Activated naive CD4-positive, alpha-beta T cell treated with anti-CD3 and anti-CD28 coated beads, Interleukin-2, amount 10 ng/mL, durations not matched to agents 7 days and 5 days (primary cell): ENCODE measurements around the gene NTM.

Experiments used
- CTCF ChIA-PET: fragments of 350-600 bp; sonication (Branson Sonifier 250); formaldehyde crosslinking; loops from one replicate; lab custom pipeline; 2021; ENCODE audit warnings: antibody characterized with exemption; lab: Charles Lee
- DNase-seq: peaks from one replicate; pipeline ENCODE4 v3.0.0-alpha.2; 2020
- H3K27ac Mint-ChIP-seq: one replicate; pipeline ENCODE4 v1.8.0; 2021; ENCODE audit warnings: mild to moderate bottlenecking, moderate library complexity, mixed read lengths
- H3K27me3 Mint-ChIP-seq: one replicate; pipeline ENCODE4 v1.8.0; 2021; ENCODE audit warnings: mild to moderate bottlenecking, mixed read lengths
- H3K36me3 Mint-ChIP-seq: one replicate; pipeline ENCODE4 v1.8.0; 2021; ENCODE audit warnings: mixed read lengths
- H3K4me1 Mint-ChIP-seq: one replicate; pipeline ENCODE4 v1.8.0; 2021; ENCODE audit warnings: mixed read lengths
- H3K4me3 Mint-ChIP-seq: one replicate; pipeline ENCODE4 v1.8.0; 2021; ENCODE audit warnings: mild to moderate bottlenecking, moderate library complexity, mixed read lengths
- H3K9me3 Mint-ChIP-seq: one replicate; pipeline ENCODE4 v1.8.0; 2021; ENCODE audit warnings: mixed read lengths

The NTM gene

GRCh38 chr11:131579932-131580387 is 209.5 kb downstream of the NTM start:
- H3K4me1 Mint-ChIP-seq: no peaks in the 10 kb centered on the region
- no peaks in the 10 kb centered on the region for H3K27me3 Mint-ChIP-seq
- DNase-seq: no peak
- no peak overlapping the region for H3K27ac Mint-ChIP-seq
- CTCF ChIA-PET: interaction anchor here (1.0 to 1.1 kb wide), 2 partner anchors 14 to 94 kb away, joined by 3 read pairs; no protein-coding TSS in a partner anchor
- H3K9me3 Mint-ChIP-seq: peaks cover 4% of the 10 kb centered on the region
- H3K4me3 Mint-ChIP-seq: no peak overlapping the region
- no peaks in the 10 kb centered on the region for H3K36me3 Mint-ChIP-seq

- Mint-ChIP-seq H3K9me3 (peaks cover 4% of the 10 kb centered on the region), H3K4me1 (no peaks in the 10 kb centered on the region), H3K27ac (no peak overlapping the region), H3K36me3 (no peaks in the 10 kb centered on the region), H3K27me3 (no peaks in the 10 kb centered on the region), H3K4me3 (no peak overlapping the region)
- DNase-seq: no peak
- CTCF ChIA-PET: no interaction called here
These were observed 210.1 kb downstream of the NTM start for GRCh38 chr11:131580476-131580875.

GRCh38 chr11:131581046-131581445 is 210.6 kb downstream of the NTM start:
- Mint-ChIP-seq H3K9me3 (peaks cover 4% of the 10 kb centered on the region), H3K4me3 (no peak overlapping the region), H3K4me1 (no peaks in the 10 kb centered on the region), H3K27ac (no peak overlapping the region), H3K27me3 (no peaks in the 10 kb centered on the region), H3K36me3 (no peaks in the 10 kb centered on the region)
- DNase-seq: no peak
- CTCF ChIA-PET: no interaction called here

- Mint-ChIP-seq H3K4me1 (no peaks in the 10 kb centered on the region), H3K27me3 (no peaks in the 10 kb centered on the region), H3K9me3 (peaks cover 4% of the 10 kb centered on the region), H3K4me3 (no peak overlapping the region), H3K36me3 (no peaks in the 10 kb centered on the region), H3K27ac (no peak overlapping the region)
- DNase-seq: no peak
- CTCF ChIA-PET: no interaction called here
These were observed 211.7 kb downstream of the NTM start for GRCh38 chr11:131582021-131582525.

- Mint-ChIP-seq H3K27me3 (no peaks in the 10 kb centered on the region), H3K36me3 (no peaks in the 10 kb centered on the region), H3K27ac (no peak overlapping the region), H3K9me3 (peaks cover 6% of the 10 kb centered on the region), H3K4me1 (no peaks in the 10 kb centered on the region), H3K4me3 (no peak overlapping the region)
- CTCF ChIA-PET: no interaction called here
- DNase-seq: no peak
These were observed 213.0 kb downstream of the NTM start for GRCh38 chr11:131583421-131583820.

GRCh38 chr11:131583938-131584337 is 213.5 kb downstream of the NTM start:
- no peak overlapping the region for H3K27ac Mint-ChIP-seq
- peaks cover 6% of the 10 kb centered on the region for H3K9me3 Mint-ChIP-seq
- no peak overlapping the region for H3K4me3 Mint-ChIP-seq
- H3K27me3 Mint-ChIP-seq: no peaks in the 10 kb centered on the region
- CTCF ChIA-PET: no interaction called here
- DNase-seq: no peak
- no peaks in the 10 kb centered on the region for H3K4me1 Mint-ChIP-seq
- H3K36me3 Mint-ChIP-seq: no peaks in the 10 kb centered on the region

GRCh38 chr11:131584785-131585592 is 214.6 kb downstream of the NTM start:
- DNase-seq: no peak
- no peaks in the 10 kb centered on the region for H3K36me3 Mint-ChIP-seq
- peaks cover 6% of the 10 kb centered on the region for H3K9me3 Mint-ChIP-seq
- H3K27me3 Mint-ChIP-seq: no peaks in the 10 kb centered on the region
- no peaks in the 10 kb centered on the region for H3K4me1 Mint-ChIP-seq
- H3K27ac Mint-ChIP-seq: no peak overlapping the region
- CTCF ChIA-PET: no interaction called here
- H3K4me3 Mint-ChIP-seq: no peak overlapping the region

- no peak for DNase-seq
- no peaks in the 10 kb centered on the region for H3K4me1 Mint-ChIP-seq
- no peak overlapping the region for H3K4me3 Mint-ChIP-seq
- H3K36me3 Mint-ChIP-seq: no peaks in the 10 kb centered on the region
- CTCF ChIA-PET: no interaction called here
- H3K27ac Mint-ChIP-seq: no peak overlapping the region
- no peaks in the 10 kb centered on the region for H3K27me3 Mint-ChIP-seq
- H3K9me3 Mint-ChIP-seq: peaks cover 6% of the 10 kb centered on the region
These were observed 217.6 kb downstream of the NTM start for GRCh38 chr11:131588057-131588456.

GRCh38 chr11:131591051-131591461 is 220.6 kb downstream of the NTM start:
- Mint-ChIP-seq H3K4me1 (no peaks in the 10 kb centered on the region), H3K27ac (no peak overlapping the region), H3K27me3 (no peaks in the 10 kb centered on the region), H3K4me3 (no peak overlapping the region), H3K36me3 (no peaks in the 10 kb centered on the region), H3K9me3 (peaks cover 2% of the 10 kb centered on the region)
- no peak for DNase-seq
- CTCF ChIA-PET: no interaction called here

- Mint-ChIP-seq H3K4me3 (no peak overlapping the region), H3K4me1 (no peaks in the 10 kb centered on the region), H3K36me3 (no peaks in the 10 kb centered on the region), H3K27ac (no peak overlapping the region), H3K9me3 (peaks cover 2% of the 10 kb centered on the region), H3K27me3 (no peaks in the 10 kb centered on the region)
- no peak for DNase-seq
- CTCF ChIA-PET: no interaction called here
These were observed 221.7 kb downstream of the NTM start for GRCh38 chr11:131592152-131592551.

- Mint-ChIP-seq H3K27me3 (no peaks in the 10 kb centered on the region), H3K4me1 (no peaks in the 10 kb centered on the region), H3K4me3 (no peak overlapping the region), H3K9me3 (peaks cover under 1% of the 10 kb centered on the region), H3K36me3 (no peaks in the 10 kb centered on the region), H3K27ac (no peak overlapping the region)
- CTCF ChIA-PET: no interaction called here
- no peak for DNase-seq
These were observed 222.3 kb downstream of the NTM start for GRCh38 chr11:131592734-131593133.

- Mint-ChIP-seq H3K4me3 (no peak overlapping the region), H3K27ac (no peak overlapping the region), H3K36me3 (no peaks in the 10 kb centered on the region), H3K9me3 (no peaks in the 10 kb centered on the region), H3K4me1 (no peaks in the 10 kb centered on the region), H3K27me3 (no peaks in the 10 kb centered on the region)
- CTCF ChIA-PET: interaction anchor here (0.7 kb wide), 1 partner anchor 14 kb away, joined by 3 read pairs; no protein-coding TSS in a partner anchor
- DNase-seq: no peak
These were observed 222.9 kb downstream of the NTM start for GRCh38 chr11:131593301-131593700.

GRCh38 chr11:131595797-131596196 is 225.4 kb downstream of the NTM start:
- Mint-ChIP-seq H3K4me3 (no peak overlapping the region), H3K27me3 (no peaks in the 10 kb centered on the region), H3K27ac (no peak overlapping the region), H3K4me1 (no peaks in the 10 kb centered on the region), H3K36me3 (no peaks in the 10 kb centered on the region), H3K9me3 (no peaks in the 10 kb centered on the region)
- DNase-seq: no peak
- CTCF ChIA-PET: interaction anchor here (0.7 kb wide), 1 partner anchor 19 kb away, joined by 3 read pairs; no protein-coding TSS in a partner anchor

- H3K9me3 Mint-ChIP-seq: no peaks in the 10 kb centered on the region
- H3K4me3 Mint-ChIP-seq: no peak overlapping the region
- no peaks in the 10 kb centered on the region for H3K36me3 Mint-ChIP-seq
- no peak overlapping the region for H3K27ac Mint-ChIP-seq
- H3K27me3 Mint-ChIP-seq: no peaks in the 10 kb centered on the region
- H3K4me1 Mint-ChIP-seq: no peaks in the 10 kb centered on the region
- no peak for DNase-seq
- CTCF ChIA-PET: interaction anchor here (0.6 kb wide), 1 partner anchor 153 kb away, joined by 3 read pairs; no protein-coding TSS in a partner anchor
These were observed 227.5 kb downstream of the NTM start for GRCh38 chr11:131597890-131598289.

GRCh38 chr11:131598305-131598704 is 227.9 kb downstream of the NTM start:
- CTCF ChIA-PET: no interaction called here
- H3K27me3 Mint-ChIP-seq: no peaks in the 10 kb centered on the region
- H3K27ac Mint-ChIP-seq: no peak overlapping the region

More at GRCh38 chr11:131598305-131598704, 227.9 kb downstream of the NTM start:
- Mint-ChIP-seq H3K4me3 (no peak overlapping the region), H3K36me3 (no peaks in the 10 kb centered on the region), H3K9me3 (no peaks in the 10 kb centered on the region), H3K4me1 (no peaks in the 10 kb centered on the region)
- no peak for DNase-seq
